ENCODE measurements around the gene TIRAP.
A peak's percentile ranks its signal among the peaks of the same experiment; 100 is the strongest.
"Not testable (repeated sequence)": the region's sequence is repeated elsewhere in the genome, so short reads cannot be mapped to it uniquely, and the experiment has no call there.

Gene TIRAP

GRCh38 chr11:126308771-126309170 is 25.9 kb downstream of the TIRAP start:
- H3K9me3 Mint-ChIP-seq, H3K27ac Mint-ChIP-seq, H3K27me3 Mint-ChIP-seq, H3K4me3 Mint-ChIP-seq, H3K36me3 Mint-ChIP-seq: not testable (repeated sequence)
- peaks cover 57% of the 10 kb centered on the region for H3K4me1 Mint-ChIP-seq

DNA sequence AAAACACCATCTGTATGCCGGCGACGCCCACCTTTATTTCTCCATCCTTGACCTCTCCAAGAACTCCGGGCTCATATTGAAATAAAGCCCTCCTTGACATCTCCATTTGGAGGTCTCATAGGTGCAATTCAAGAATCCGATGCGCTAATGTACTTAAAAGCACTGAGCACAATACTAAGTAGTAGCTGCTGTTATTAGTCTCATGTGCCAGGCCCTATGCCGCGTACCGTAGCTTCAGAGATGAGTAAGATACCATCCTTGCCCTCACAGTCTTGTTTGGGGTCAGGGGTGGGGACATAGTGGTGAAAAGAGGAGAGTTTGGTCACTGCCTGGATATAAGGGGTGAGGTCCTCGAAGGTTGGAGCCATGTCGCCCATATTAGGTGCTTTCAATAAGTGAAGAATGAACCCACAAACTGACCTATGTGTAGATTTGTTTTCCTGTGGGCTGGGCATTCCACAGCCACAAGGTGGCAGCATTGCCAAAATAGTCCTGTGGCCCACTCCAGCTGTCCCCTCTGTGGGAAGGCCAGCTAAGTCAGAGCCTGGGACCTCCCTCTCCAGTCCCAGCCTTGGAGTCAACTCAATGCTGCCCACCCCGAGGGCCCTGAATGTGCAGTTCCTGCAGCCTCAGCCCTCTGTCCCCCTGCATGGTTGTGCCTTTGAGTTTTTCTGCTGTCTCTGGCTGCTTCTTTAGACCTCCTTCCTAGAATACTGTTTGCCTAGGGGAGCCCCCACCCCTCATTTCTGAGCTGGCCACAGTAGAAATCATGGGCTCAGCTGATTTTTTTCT is 27.5 kb downstream of the TIRAP start:
- Mint-ChIP-seq H3K9me3 (no peaks in the 10 kb centered on the region), H3K4me1 (peaks cover 46% of the 10 kb centered on the region), H3K4me3 (no peak overlapping the region), H3K36me3 (peaks cover 14% of the 10 kb centered on the region), H3K27ac (peak overlapping the region; percentile 36), H3K27me3 (no peaks in the 10 kb centered on the region)

- H3K27me3 Mint-ChIP-seq: no peaks in the 10 kb centered on the region
- H3K9me3 Mint-ChIP-seq: no peaks in the 10 kb centered on the region
- no peak overlapping the region for H3K4me3 Mint-ChIP-seq
- peaks cover 41% of the 10 kb centered on the region for H3K4me1 Mint-ChIP-seq
- H3K27ac Mint-ChIP-seq: no peak overlapping the region
- peaks cover 12% of the 10 kb centered on the region for H3K36me3 Mint-ChIP-seq
Observed at GRCh38 chr11:126310992-126311310, 28.1 kb downstream of the TIRAP start.

- Mint-ChIP-seq H3K27me3 (no peaks in the 10 kb centered on the region), H3K9me3 (no peaks in the 10 kb centered on the region), H3K4me1 (peaks cover 41% of the 10 kb centered on the region), H3K27ac (no peak overlapping the region), H3K4me3 (no peak overlapping the region), H3K36me3 (peaks cover 18% of the 10 kb centered on the region)
Observed at GRCh38 chr11:126311401-126312291, 28.8 kb downstream of the TIRAP start.

- Mint-ChIP-seq H3K27me3 (no peaks in the 10 kb centered on the region), H3K4me1 (peaks cover 40% of the 10 kb centered on the region), H3K9me3 (no peaks in the 10 kb centered on the region), H3K27ac (no peak overlapping the region), H3K36me3 (peaks cover 20% of the 10 kb centered on the region), H3K4me3 (no peak overlapping the region)
Observed at GRCh38 chr11:126312961-126313360, 30.1 kb downstream of the TIRAP start.

DNA sequence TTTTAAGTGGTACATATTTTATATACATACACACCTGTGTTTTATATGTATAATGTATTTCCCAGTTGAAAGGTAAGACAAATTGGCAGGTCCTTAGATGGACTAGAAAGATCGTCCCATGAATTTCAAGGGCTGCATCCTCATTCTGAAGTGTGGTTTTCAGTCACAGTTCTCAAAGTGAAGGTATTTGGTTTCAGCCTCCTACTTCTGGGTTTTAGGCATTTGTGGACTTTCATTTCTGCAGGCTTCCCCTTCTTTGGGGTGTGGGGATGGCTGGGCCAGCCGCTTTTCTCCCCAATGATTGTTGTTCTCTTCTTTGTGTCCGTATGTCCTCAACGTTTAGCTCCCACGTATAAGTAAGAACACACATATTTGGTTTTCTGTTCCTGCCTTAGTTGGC is 30.9 kb downstream of the TIRAP start:
- peaks cover 44% of the 10 kb centered on the region for H3K4me1 Mint-ChIP-seq
- H3K27ac Mint-ChIP-seq: peak overlapping the region; percentile 21
- peaks cover 20% of the 10 kb centered on the region for H3K36me3 Mint-ChIP-seq
- no peak overlapping the region for H3K4me3 Mint-ChIP-seq
- no peaks in the 10 kb centered on the region for H3K27me3 Mint-ChIP-seq
- no peaks in the 10 kb centered on the region for H3K9me3 Mint-ChIP-seq

GRCh38 chr11:126317432-126317755 is 34.5 kb downstream of the TIRAP start:
- peak overlapping the region; percentile 94 for H3K27ac Mint-ChIP-seq
- peaks cover 38% of the 10 kb centered on the region for H3K4me1 Mint-ChIP-seq
- H3K27me3 Mint-ChIP-seq: no peaks in the 10 kb centered on the region
- H3K4me3 Mint-ChIP-seq: peak overlapping the region; percentile 68
- peaks cover 22% of the 10 kb centered on the region for H3K36me3 Mint-ChIP-seq
- no peaks in the 10 kb centered on the region for H3K9me3 Mint-ChIP-seq

GRCh38 chr11:126317756-126318573 is 35.1 kb downstream of the TIRAP start:
- Mint-ChIP-seq H3K9me3 (no peaks in the 10 kb centered on the region), H3K27ac (peak overlapping the region; percentile 94), H3K4me1 (peaks cover 38% of the 10 kb centered on the region), H3K27me3 (no peaks in the 10 kb centered on the region), H3K4me3 (peak overlapping the region; percentile 68), H3K36me3 (peaks cover 22% of the 10 kb centered on the region)

GRCh38 chr11:126318574-126319373 is 35.9 kb downstream of the TIRAP start:
- no peaks in the 10 kb centered on the region for H3K9me3 Mint-ChIP-seq
- peak overlapping the region; percentile 68 for H3K4me3 Mint-ChIP-seq
- H3K4me1 Mint-ChIP-seq: peaks cover 38% of the 10 kb centered on the region
- no peaks in the 10 kb centered on the region for H3K27me3 Mint-ChIP-seq
- H3K27ac Mint-ChIP-seq: peak overlapping the region; percentile 94
- peaks cover 21% of the 10 kb centered on the region for H3K36me3 Mint-ChIP-seq

DNA sequence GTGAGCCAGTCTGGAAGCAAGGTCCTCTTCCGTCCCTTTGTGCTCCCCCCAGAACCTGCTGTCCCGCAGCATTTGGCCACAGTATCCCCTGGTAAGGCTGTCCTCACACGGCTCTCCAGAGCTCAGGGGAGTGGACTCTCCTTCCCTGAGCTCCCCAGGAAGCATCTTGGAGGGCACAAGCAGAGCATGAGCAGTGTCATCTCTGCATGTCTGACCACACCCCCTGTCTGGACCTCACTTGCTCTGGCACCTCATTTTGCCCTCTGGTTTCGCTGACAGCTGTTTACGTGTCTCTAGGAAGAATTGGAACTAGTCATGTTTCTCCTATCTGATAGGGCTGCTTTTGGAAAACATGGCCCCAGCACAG is 36.5 kb downstream of the TIRAP start:
- Mint-ChIP-seq H3K4me3 (no peak overlapping the region), H3K27ac (peak overlapping the region; percentile 11), H3K27me3 (no peaks in the 10 kb centered on the region), H3K36me3 (peaks cover 16% of the 10 kb centered on the region), H3K4me1 (peaks cover 38% of the 10 kb centered on the region), H3K9me3 (no peaks in the 10 kb centered on the region)

DNA sequence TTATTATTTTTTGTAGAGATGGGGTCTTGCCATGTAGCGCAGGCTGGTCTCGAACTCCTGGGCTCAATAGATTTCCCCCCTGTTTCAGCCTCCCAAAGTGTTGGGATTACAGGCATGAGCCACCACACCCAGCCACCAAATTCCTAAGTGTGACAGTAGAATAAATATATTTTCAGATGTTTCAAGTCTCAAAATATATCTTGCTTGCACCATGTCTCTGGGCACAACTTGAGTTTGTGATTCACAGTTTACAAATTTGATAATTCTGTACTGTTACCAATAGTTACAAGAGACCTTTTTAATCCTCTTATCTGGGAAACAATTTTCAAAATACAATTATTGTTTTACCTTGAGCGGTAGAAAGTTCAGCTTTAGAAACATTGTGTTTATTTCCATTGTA is 40.1 kb downstream of the TIRAP start:
- H3K27ac Mint-ChIP-seq: no peak overlapping the region
- peaks cover 4% of the 10 kb centered on the region for H3K36me3 Mint-ChIP-seq
- H3K4me3 Mint-ChIP-seq: no peak overlapping the region
- no peaks in the 10 kb centered on the region for H3K27me3 Mint-ChIP-seq
- peaks cover 33% of the 10 kb centered on the region for H3K4me1 Mint-ChIP-seq
- no peaks in the 10 kb centered on the region for H3K9me3 Mint-ChIP-seq

- H3K9me3 Mint-ChIP-seq: no peaks in the 10 kb centered on the region
- H3K4me1 Mint-ChIP-seq: peaks cover 15% of the 10 kb centered on the region
- H3K36me3 Mint-ChIP-seq: no peaks in the 10 kb centered on the region
- peak overlapping the region; percentile 32 for H3K27ac Mint-ChIP-seq
- no peaks in the 10 kb centered on the region for H3K27me3 Mint-ChIP-seq
- no peak overlapping the region for H3K4me3 Mint-ChIP-seq
Observed at GRCh38 chr11:126327281-126328000, 44.5 kb downstream of the TIRAP start.

DNA sequence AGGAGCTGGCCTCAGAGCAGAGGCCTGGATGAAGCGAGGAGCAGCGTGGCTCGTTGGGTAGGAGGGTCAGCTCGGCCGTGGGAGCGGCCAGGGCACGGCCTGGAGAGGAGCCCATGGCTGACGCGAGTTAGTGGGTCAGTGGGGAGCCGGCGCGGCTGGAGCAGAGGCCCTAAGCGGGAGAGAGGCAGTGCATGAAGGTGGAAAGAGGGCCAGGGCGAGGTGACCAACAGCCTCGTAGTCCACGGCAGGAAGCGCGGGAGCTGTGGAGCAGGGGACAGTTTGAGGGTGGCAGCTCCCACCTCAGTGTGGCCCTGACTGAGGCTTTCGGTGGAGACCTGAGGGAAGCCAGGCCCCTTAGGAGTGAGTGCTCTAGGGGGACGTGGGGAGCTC is 45.1 kb downstream of the TIRAP start:
- peaks cover 15% of the 10 kb centered on the region for H3K4me1 Mint-ChIP-seq
- H3K27ac Mint-ChIP-seq: no peak overlapping the region

GRCh38 chr11:126328444-126328843 is 45.6 kb downstream of the TIRAP start:
- H3K36me3 Mint-ChIP-seq: peaks cover 2% of the 10 kb centered on the region
- H3K27ac Mint-ChIP-seq: no peak overlapping the region
- no peaks in the 10 kb centered on the region for H3K9me3 Mint-ChIP-seq
- H3K4me1 Mint-ChIP-seq: peaks cover 20% of the 10 kb centered on the region
- H3K4me3 Mint-ChIP-seq: no peak overlapping the region
- H3K27me3 Mint-ChIP-seq: no peaks in the 10 kb centered on the region

More for the DNA sequence above, 45.1 kb downstream of the TIRAP start:
- Mint-ChIP-seq H3K9me3 (no peaks in the 10 kb centered on the region), H3K4me3 (no peak overlapping the region), H3K36me3 (no peaks in the 10 kb centered on the region), H3K27me3 (no peaks in the 10 kb centered on the region)
